K562 (cell line): Measurements from ENCODE around the gene SH3GL3. TPM values are rescaled to one million over a fixed set of nuclear protein-coding genes. Genes with fewer than 3 reads are reported as not detected.

Source experiments
- ATAC-seq: fragments of 200-7000 bp; cut with Tn5 transposase; 3 replicates; pipeline ENCODE4 v1.9.1; 2020; ENCODE audit warnings: moderate library complexity
- BruUV-seq: library from RNA; stranded (reverse); fragments of 400-500 nt; replicated peaks from 2 replicates; lab custom pipeline; 2021; lab: Mats Ljungman, UMichigan
- CTCF ChIA-PET: fragments of 300-600 bp; formaldehyde crosslinking; extraction: SDS; loops from one replicate; lab custom pipeline; 2021; ENCODE audit warnings: low intra/inter-chr PET ratio; lab: Yijun Ruan, JAX
- POLR2A ChIA-PET: fragments of 300-600, 350-650 bp; sonication (Branson Sonifier 250); formaldehyde crosslinking; extraction: SDS; loops from one replicate; lab custom pipeline; 2021; ENCODE audit warnings: antibody characterized with exemption, inconsistent platforms; lab: Yijun Ruan, JAX
- DNase-seq, 4 experiments: peaks; one replicate each; pipeline versions ENCODE4 v3.0.0 to v3.0.0-alpha.2; 2011 to 2018; ENCODE audit warnings: low spot score in 3 of 4, mixed read lengths in 3 of 4; ENCODE audit errors: extremely low read depth in 1 of 4
- FAIRE-seq: peaks from 2 replicates; lab custom pipeline; 2011; peaks lifted over from hg19 to GRCh38; lab: Jason Lieb, UNC
- H2AFZ ChIP-seq: 2 replicates; pipeline ENCODE4 v1.6.0; 2011; ENCODE audit warnings: low read depth, low read length, control low read depth, inconsistent platforms
- H3K27ac ChIP-seq: fragments of 200-600 bp; 3 replicates; pipeline ENCODE4 v1.8.0; 2011; ENCODE audit warnings: low read depth, mild to moderate bottlenecking, control low read depth, inconsistent platforms, low read length, moderate library complexity, mixed read lengths; ENCODE audit errors: extremely low read depth
- H3K27me3 ChIP-seq, 2 experiments: fragments of 300-600 bp in 1 of 2; 2 replicates in 1 of 2; 3 replicates in 1 of 2; pipeline versions ENCODE4 v1.6.0 to v1.8.0; 2011; ENCODE audit warnings: inconsistent platforms in 2 of 2, low read length in 2 of 2, mild to moderate bottlenecking in 1 of 2, mixed read lengths in 1 of 2, moderate library complexity in 1 of 2; ENCODE audit not compliant: control insufficient read depth in 2 of 2, insufficient read depth in 2 of 2
- H3K36me3 ChIP-seq: fragments of 300-600 bp; 3 replicates; pipeline ENCODE4 v1.8.0; 2011; ENCODE audit warnings: mild to moderate bottlenecking, low read length, inconsistent platforms; ENCODE audit not compliant: control insufficient read depth, insufficient read depth
- H3K4me1 ChIP-seq, 2 experiments: fragments of 200-600 bp in 1 of 2; replicated peaks in 1 of 2; 2 replicates in 1 of 2; 3 replicates in 1 of 2; pipeline versions ENCODE4 v1.5.1 to v1.8.0; 2011; ENCODE audit warnings: inconsistent platforms in 2 of 2, low read length in 2 of 2, mild to moderate bottlenecking in 1 of 2, mixed read lengths in 1 of 2, moderate library complexity in 1 of 2; ENCODE audit not compliant: control insufficient read depth in 2 of 2, insufficient read depth in 2 of 2
- H3K4me2 ChIP-seq: 2 replicates; pipeline ENCODE4 v1.6.1; 2011; ENCODE audit warnings: low read length, control low read depth, inconsistent platforms, mixed read lengths; ENCODE audit not compliant: insufficient read depth
- H3K4me3 ChIP-seq: fragments of 200-600 bp; sonication (generic), shearing (Covaris generic); 2 replicates; pipeline ENCODE4 v1.5.1; 2016; ENCODE audit warnings: control low read depth, inconsistent platforms
- H3K79me2 ChIP-seq: fragments of 200-600 bp; 3 replicates; pipeline ENCODE4 v1.8.0; 2011; ENCODE audit warnings: low read length, inconsistent platforms; ENCODE audit not compliant: control insufficient read depth, insufficient read depth
- H3K9ac ChIP-seq, 2 experiments: 2 replicates each; pipeline versions ENCODE4 v1.6.0 to v1.6.1; 2011; ENCODE audit warnings: low read depth in 2 of 2, low read length in 2 of 2, control low read depth in 1 of 2, inconsistent platforms in 1 of 2, mild to moderate bottlenecking in 1 of 2, mixed read lengths in 1 of 2; ENCODE audit not compliant: insufficient read depth in 1 of 2
- H3K9me1 ChIP-seq: one replicate; pipeline ENCODE4 v1.6.0; 2011; ENCODE audit warnings: inconsistent platforms, mild to moderate bottlenecking, low read length, moderate library complexity; ENCODE audit not compliant: control insufficient read depth, insufficient read depth
- H3K9me3 ChIP-seq: replicated peaks from 2 replicates; pipeline ENCODE4 v1.5.1; 2011; ENCODE audit warnings: low read depth, low read length, inconsistent platforms; ENCODE audit not compliant: control insufficient read depth, insufficient read depth
- H4K20me1 ChIP-seq: replicated peaks from 2 replicates; pipeline ENCODE4 v1.6.1; 2011; ENCODE audit warnings: low read length, inconsistent platforms, mixed read lengths; ENCODE audit not compliant: control insufficient read depth, insufficient read depth
- ATF2 ChIP-seq: sonication (generic); formaldehyde crosslinking; IDR thresholded peaks from 2 replicates; pipeline ENCODE4 v1.8.1; 2022; ENCODE audit warnings: missing genetic modification reagents
- CREBBP ChIP-seq: IDR thresholded peaks from one replicate; pipeline ENCODE4 v1.6.1; 2012; ENCODE audit warnings: low read depth, mild to moderate bottlenecking, control low read depth, inconsistent platforms, low read length
- DIDO1 ChIP-seq: fragments of 450-650 bp; IDR thresholded peaks from 2 replicates; pipeline ENCODE4 v1.6.1; 2016; ENCODE audit warnings: low read depth, missing biosample characterization, missing genetic modification characterization
- E2F3 ChIP-seq: fragments of 250-450 bp; sonication (Bioruptor Pico); IDR thresholded peaks from 2 replicates; pipeline ENCODE4 v1.4.0; 2020; ENCODE audit warnings: mild to moderate bottlenecking
- FOS ChIP-seq: IDR thresholded peaks from 3 replicates; pipeline ENCODE4 v1.6.1; 2011; ENCODE audit not compliant: insufficient read length; ENCODE audit errors: extremely low read depth
- HDAC6 ChIP-seq: IDR thresholded peaks from 2 replicates; pipeline ENCODE4 v1.6.1; 2012; ENCODE audit warnings: low read depth, mild to moderate bottlenecking, control low read depth, inconsistent platforms, low read length, moderate library complexity
- JUND ChIP-seq, 2 experiments: IDR thresholded peaks; 2 replicates in 1 of 2; 3 replicates in 1 of 2; pipeline ENCODE4 v1.6.1; 2011; ENCODE audit warnings: borderline replicate concordance in 2 of 2, low read depth in 2 of 2, low read length in 2 of 2, improper control_type of control experiment in 1 of 2, missing biosample characterization in 1 of 2, missing genetic modification characterization in 1 of 2, missing genetic modification reagents in 1 of 2
- MAFF ChIP-seq: IDR thresholded peaks from 2 replicates; pipeline ENCODE4 v1.6.1; 2012; ENCODE audit warnings: low read length, improper control_type of control experiment
- NR2C2 ChIP-seq, 2 experiments: fragments of 200-800 bp in 1 of 2; sonication (Bioruptor generic) in 1 of 2; sonication (generic) in 1 of 2; formaldehyde crosslinking in 1 of 2; IDR thresholded peaks; 2 replicates each; pipeline versions ENCODE4 v1.6.1 to v1.8.0; 2016 to 2022; ENCODE audit warnings: mild to moderate bottlenecking in 1 of 2, missing compliant biosample characterization in 1 of 2, missing genetic modification characterization in 1 of 2, missing genetic modification reagents in 1 of 2
- PHTF2 ChIP-seq: fragments of 250-450 bp; sonication (Bioruptor Pico); IDR thresholded peaks from 2 replicates; pipeline ENCODE4 v1.5.0; 2021; ENCODE audit warnings: mild to moderate bottlenecking
- POLR3A ChIP-seq: IDR thresholded peaks from 2 replicates; pipeline ENCODE4 v1.6.1; 2011; ENCODE audit warnings: borderline replicate concordance, mild to moderate bottlenecking, moderate library complexity; ENCODE audit not compliant: insufficient read length, insufficient read depth; ENCODE audit errors: extremely low read depth
- RB1 ChIP-seq: fragments of 450-650 bp; IDR thresholded peaks from 2 replicates; pipeline ENCODE4 v1.6.1; 2017; ENCODE audit warnings: low read depth, mild to moderate bottlenecking
- RNF219 ChIP-seq: fragments of 250-450 bp; sonication (Bioruptor Pico); IDR thresholded peaks from 2 replicates; pipeline ENCODE4 v1.5.0; 2022; ENCODE audit warnings: mild to moderate bottlenecking
- U2AF1 ChIP-seq: fragments of 200-400 bp; formaldehyde crosslinking; optimal IDR thresholded peaks from 2 replicates; pipeline ENCODE3; 2017; ENCODE audit warnings: mild to moderate bottlenecking, low read depth, low read length, moderate library complexity
- ZNF699 ChIP-seq: fragments of 250-450 bp; sonication (Bioruptor Pico); IDR thresholded peaks from 2 replicates; pipeline ENCODE4 v1.8.0; 2021; ENCODE audit warnings: mild to moderate bottlenecking, moderate library complexity; ENCODE audit not compliant: insufficient replicate concordance
- ZNF76 ChIP-seq: fragments of 250-450 bp; sonication (Bioruptor Pico); IDR thresholded peaks from 2 replicates; pipeline ENCODE4 v1.4.0; 2020; ENCODE audit warnings: mild to moderate bottlenecking, moderate library complexity, borderline replicate concordance
- WGBS: fragments of 100-300 bp; shearing (Covaris generic); methylation state at CpG from one replicate; pipeline ENCODE4 v1.1.6; 2016; ENCODE audit warnings: low coverage, mixed read lengths; ENCODE audit not compliant: insufficient coverage; ENCODE audit errors: missing lambda C conversion rate; 5-methylcytosine and 5-hydroxymethylcytosine counted together
- in situ Hi-C: fragments of 300-500 bp; cut with MboI; formaldehyde crosslinking; loops from 4 replicates; pipeline ENCODE4 v1.15.0; 2018; ENCODE audit warnings: inconsistent platforms, mixed read lengths
- intact Hi-C: fragments of 100-400 bp; cut with micrococcal nuclease; formaldehyde crosslinking; loops from 2 replicates; pipeline ENCODE4 v1.14.2; 2022
- polyA plus RNA-seq, 8 experiments: library from polyadenylated mRNA; depleted of rRNA in 4 of 8; stranded (reverse) in 5 of 8; unstranded in 3 of 8; fragments of >200 nt; fragmentation: Nextera tagmentation in 2 of 8; fragmentation: Illumina TruSeq in 1 of 8; extraction: Ambion mirVana in 2 of 8; extraction: Trizol in 1 of 8; gene quantifications; 2 replicates each; pipeline versions ENCODE4 v1.2.1 to v1.2.3, GENCODE V29; 2011 to 2014; ENCODE audit warnings: inconsistent platforms in 1 of 8, missing spikeins in 1 of 8
- total RNA-seq, 7 experiments: library from RNA; depleted of rRNA in 6 of 7; stranded (reverse); fragments of >200 nt in 6 of 7; fragmentation: Illumina TruSeq in 2 of 7; extraction: Trizol in 2 of 7; gene quantifications; 2 replicates each; pipeline versions ENCODE4 v1.2.1 to v1.2.3, GENCODE V29; 2011 to 2021; ENCODE audit warnings: low replicate concordance in 1 of 7

The SH3GL3 gene
- total and polyA plus RNA-seq, 9 of the 15 experiments (the other 6 are each of a cell fraction or from before 2014, with no cell fraction given): 3.9 to 16.0 (median 9.7) TPM

- TF ChIP-seq MAFF (no peak), NR2C2 (CRISPR knock-in tag; IDR thresholded peaks at IDR 0.05) (no peak), NR2C2 (tag; IDR thresholded peaks at IDR 0.05) (no peak), E2F3 (CRISPR knock-in tag) (no peak), FOS (no peak), RB1 (no peak), PHTF2 (no peak)
Measured at GRCh38 chr15:83653288-83653638, 206.1 kb downstream of the SH3GL3 start (continued).

- Histone ChIP-seq H3K9ac (no peak within 1 kb of the TSS), H3K27ac (no peak within 1 kb of the TSS), H4K20me1 (no peaks in the 10 kb centered on the region), H2AFZ (no peak within 1 kb of the TSS), H3K27me3 (peaks cover 3 to 31% of the 10 kb centered on the region in 2 experiments; a peak in 3 of 5 replicates), H3K4me1 (no peaks in the 10 kb centered on the region), H3K4me2 (no peak within 1 kb of the TSS), H3K9me3 (no peaks in the 10 kb centered on the region), H3K9me1 (no peaks in the 10 kb centered on the region), H3K36me3 (no peaks in the 10 kb centered on the region), H3K4me3 (no peak within 1 kb of the TSS), H3K79me2 (no peaks in the 10 kb centered on the region)
- intact Hi-C loops: no loop called here
- ChIA-PET POLR2A (no interaction called here), CTCF (no interaction called here)
- 32% methylated on average over 22 of the region's 105 CpGs for WGBS
- no peak for ATAC-seq
- no peak for FAIRE-seq
- TF ChIP-seq JUND (IDR thresholded peaks at IDR 0.05; ENCODE audit: borderline replicate concordance, low read depth, low read length) (no peak), JUND (tag; IDR thresholded peaks at IDR 0.05; ENCODE audit: borderline replicate concordance, low read depth, low read length) (no peak), ZNF699 (no peak), RNF219 (CRISPR knock-in tag) (no peak), U2AF1 (no peak), CREBBP (no peak), ATF2 (CRISPR knock-in tag) (no peak), POLR3A (no peak), HDAC6 (no peak), DIDO1 (tag) (no peak), ZNF76 (CRISPR knock-in tag) (no peak)
- peak in 1 of 4 experiments; percentile 5 for DNase-seq
- in situ Hi-C loops: no loop called here
- BruUV-seq: no TSS peak
Measured at GRCh38 chr15:83653639-83654378, 206.7 kb downstream of the SH3GL3 start, which contains the start of gene ADAMTSL3. Gene ADAMTSL3 (plus strand): TSS chr15:83654123. CDS start chr15:83655762, 1,639 bp downstream.
